H1 (cell line): ENCODE results near the gene ZNF804B. TPM values are rescaled to one million over a fixed set of nuclear protein-coding genes. Genes with fewer than 3 reads are reported as not detected.

Experiments used
- CTCF ChIA-PET: fragments of 300-600 bp; sonication (Branson Sonifier 250); formaldehyde crosslinking; loops from one replicate; lab custom pipeline; 2021; ENCODE audit not compliant: partially characterized antibody; lab: Charles Lee
- POLR2A ChIA-PET: fragments of 300-600 bp; sonication (Branson Sonifier 250); formaldehyde crosslinking; loops from one replicate; lab custom pipeline; 2021; ENCODE audit warnings: inconsistent platforms; ENCODE audit not compliant: partially characterized antibody; lab: Charles Lee
- DNase-seq, 2 experiments: peaks; one replicate each; pipeline versions ENCODE4 v3.0.0 to v3.0.0-alpha.2; 2010 to 2022; ENCODE audit warnings: low spot score in 2 of 2, low read depth in 1 of 2, mixed read lengths in 1 of 2
- FAIRE-seq: peaks from 2 replicates; lab custom pipeline; 2011; peaks lifted over from hg19 to GRCh38; lab: Jason Lieb, UNC
- H2AFZ ChIP-seq: 2 replicates; pipeline ENCODE4 v1.8.1; 2012; ENCODE audit warnings: low read length, inconsistent platforms
- H2AK5ac ChIP-seq: 2 replicates; pipeline ENCODE4 v1.6.1; 2013; ENCODE audit warnings: low read depth, low read length
- H2BK120ac ChIP-seq: replicated peaks from 2 replicates; pipeline ENCODE3; 2013; ENCODE audit warnings: low read depth, low read length, inconsistent platforms
- H2BK12ac ChIP-seq: 2 replicates; pipeline ENCODE4 v1.6.1; 2013; ENCODE audit warnings: low read depth, low read length
- H2BK15ac ChIP-seq: 2 replicates; pipeline ENCODE4 v1.6.1; 2013; ENCODE audit warnings: low read length
- H2BK20ac ChIP-seq: 2 replicates; pipeline ENCODE4 v1.6.1; 2013; ENCODE audit warnings: low read length
- H2BK5ac ChIP-seq: 2 replicates; pipeline ENCODE4 v1.6.1; 2013; ENCODE audit warnings: low read depth, low read length
- H3K14ac ChIP-seq: 2 replicates; pipeline ENCODE4 v1.6.1; 2013; ENCODE audit warnings: inconsistent platforms; ENCODE audit not compliant: insufficient read length
- H3K18ac ChIP-seq: 2 replicates; pipeline ENCODE4 v1.6.1; 2013; ENCODE audit warnings: low read length; ENCODE audit errors: extremely low read depth
- H3K23ac ChIP-seq: 2 replicates; pipeline ENCODE4 v1.6.1; 2013; ENCODE audit warnings: inconsistent platforms; ENCODE audit not compliant: insufficient read length
- H3K23me2 ChIP-seq: 2 replicates; pipeline ENCODE4 v1.6.1; 2013; ENCODE audit warnings: low read depth, low read length
- H3K27ac ChIP-seq: 2 replicates; pipeline ENCODE4 v1.6.1; 2011; ENCODE audit warnings: low read depth, low read length, inconsistent platforms
- H3K27me3 ChIP-seq, 4 experiments: replicated peaks in 1 of 4; 1 replicate in 1 of 4; 2 replicates in 3 of 4; pipeline versions ENCODE4 v1.6.1 to v1.8.1; 2011 to 2013; ENCODE audit warnings: low read length in 3 of 4, mild to moderate bottlenecking in 3 of 4, inconsistent platforms in 2 of 4, mixed read lengths in 2 of 4, moderate library complexity in 1 of 4; ENCODE audit not compliant: control insufficient read depth in 3 of 4, insufficient read depth in 3 of 4; ENCODE audit errors: extremely low read depth in 1 of 4
- H3K36me3 ChIP-seq, 4 experiments: 2 replicates each; pipeline versions ENCODE4 v1.6.1 to v1.8.1; 2011 to 2013; ENCODE audit warnings: mild to moderate bottlenecking in 4 of 4, low read length in 3 of 4, moderate library complexity in 2 of 4, control low read depth in 1 of 4, inconsistent platforms in 1 of 4; ENCODE audit not compliant: insufficient read depth in 4 of 4, control insufficient read depth in 2 of 4
- H3K4ac ChIP-seq: replicated peaks from 2 replicates; pipeline ENCODE3; 2013; ENCODE audit warnings: low read length, low read depth, mixed read lengths, inconsistent platforms; ENCODE audit not compliant: insufficient read length
- H3K4me1 ChIP-seq, 4 experiments: replicated peaks in 1 of 4; 1 replicate in 1 of 4; 2 replicates in 3 of 4; pipeline versions ENCODE4 v1.6.1 to v1.8.1; 2011 to 2013; ENCODE audit warnings: low read length in 3 of 4, inconsistent platforms in 2 of 4, mixed read lengths in 1 of 4; ENCODE audit not compliant: insufficient read depth in 4 of 4, control insufficient read depth in 3 of 4
- H3K4me2 ChIP-seq, 2 experiments: 2 replicates each; pipeline versions ENCODE4 v1.6.1 to v1.8.1; 2011 to 2013; ENCODE audit warnings: low read depth in 2 of 2, low read length in 2 of 2, control low read depth in 1 of 2, inconsistent platforms in 1 of 2, mild to moderate bottlenecking in 1 of 2; ENCODE audit not compliant: insufficient read depth in 1 of 2
- H3K4me3 ChIP-seq, 4 experiments: fragments of 200-600, 300-600 bp in 1 of 4; sonication (generic), shearing (Covaris generic), sonication (Bioruptor Twin) in 1 of 4; 2 replicates each; pipeline versions ENCODE4 v1.5.1 to v1.8.1; 2011 to 2016; ENCODE audit warnings: low read length in 4 of 4, low read depth in 3 of 4, control low read depth in 2 of 4, inconsistent platforms in 2 of 4, mild to moderate bottlenecking in 2 of 4, mixed read lengths in 1 of 4, moderate library complexity in 1 of 4; ENCODE audit not compliant: insufficient read depth in 2 of 4; ENCODE audit errors: extremely low read depth in 1 of 4
- H3K56ac ChIP-seq: replicated peaks from 2 replicates; pipeline ENCODE3; 2013; ENCODE audit warnings: low read depth, mild to moderate bottlenecking, mixed read lengths, low read length, inconsistent platforms; ENCODE audit not compliant: insufficient read length
- H3K79me1 ChIP-seq: 2 replicates; pipeline ENCODE4 v1.6.1; 2013; ENCODE audit warnings: low read depth, low read length, control low read depth
- H3K79me2 ChIP-seq, 2 experiments: 2 replicates each; pipeline versions ENCODE4 v1.6.1 to v1.8.1; 2012 to 2013; ENCODE audit warnings: low read length in 2 of 2, mild to moderate bottlenecking in 2 of 2, inconsistent platforms in 1 of 2; ENCODE audit not compliant: insufficient read depth in 2 of 2, control insufficient read depth in 1 of 2
- H3K9ac ChIP-seq, 4 experiments: replicated peaks in 1 of 4; 1 replicate in 1 of 4; 2 replicates in 3 of 4; pipeline versions ENCODE4 v1.6.1 to v1.8.1; 2011 to 2013; ENCODE audit warnings: low read depth in 3 of 4, low read length in 3 of 4, control low read depth in 2 of 4, mild to moderate bottlenecking in 2 of 4, moderate library complexity in 2 of 4, inconsistent platforms in 1 of 4; ENCODE audit errors: extremely low read depth in 1 of 4
- H3K9me3 ChIP-seq, 2 experiments: 2 replicates each; pipeline versions ENCODE4 v1.6.1 to v1.8.1; 2012 to 2013; ENCODE audit warnings: mild to moderate bottlenecking in 2 of 2, moderate library complexity in 2 of 2, control low read depth in 1 of 2, inconsistent platforms in 1 of 2, low read depth in 1 of 2, low read length in 1 of 2, mixed read lengths in 1 of 2; ENCODE audit not compliant: insufficient read depth in 2 of 2
- H4K20me1 ChIP-seq, 2 experiments: replicated peaks in 1 of 2; 2 replicates each; pipeline versions ENCODE3 to v1.8.1; 2011 to 2013; ENCODE audit warnings: inconsistent platforms in 2 of 2, low read length in 2 of 2, mild to moderate bottlenecking in 1 of 2; ENCODE audit not compliant: insufficient read depth in 2 of 2, control insufficient read depth in 1 of 2
- H4K5ac ChIP-seq: 2 replicates; pipeline ENCODE4 v1.6.1; 2013; ENCODE audit warnings: low read length, low read depth, mixed read lengths, inconsistent platforms; ENCODE audit not compliant: insufficient read length
- H4K8ac ChIP-seq: 2 replicates; pipeline ENCODE4 v1.8.0; 2013; ENCODE audit warnings: mild to moderate bottlenecking, moderate library complexity, low read length, inconsistent platforms; ENCODE audit not compliant: insufficient read depth; ENCODE audit errors: extremely low read depth
- H4K91ac ChIP-seq: replicated peaks from 2 replicates; pipeline ENCODE3; 2013; ENCODE audit warnings: low read length, mixed read lengths, inconsistent platforms; ENCODE audit not compliant: insufficient read length
- TCF12 ChIP-seq: IDR thresholded peaks from 2 replicates; pipeline ENCODE4 v1.6.1; 2011; ENCODE audit warnings: low read depth, mild to moderate bottlenecking, low read length
- TEAD4 ChIP-seq: IDR thresholded peaks from 2 replicates; pipeline ENCODE4 v1.6.1; 2012; ENCODE audit warnings: low read depth, low read length, inconsistent platforms, mixed read lengths
- polyA plus RNA-seq, 7 experiments: library from polyadenylated mRNA; depleted of rRNA in 3 of 7; stranded (reverse) in 5 of 7; unstranded in 2 of 7; fragments of >200 nt in 5 of 7; fragments of 200-250 nt in 2 of 7; gene quantifications; 1 replicate in 5 of 7; 2 replicates in 1 of 7; 4 replicates in 1 of 7; pipeline versions ENCODE4 v1.2.1 to v1.2.3, GENCODE V29; 2011 to 2013; ENCODE audit warnings: missing spikeins in 2 of 7, mixed read lengths in 2 of 7
- total RNA-seq: library from RNA; stranded (reverse); fragmentation: NEBNext Ultra II Directional; extraction: Animal tissue kit (Norgen Biotek cat#: 25700); gene quantifications from 2 replicates; pipeline ENCODE4 v1.2.1, GENCODE V29; 2021

The ZNF804B gene
- total and polyA plus RNA-seq, 2 of the 8 experiments (the other 6 are each of a cell fraction or from before 2014, with no cell fraction given): not detected

DNA sequence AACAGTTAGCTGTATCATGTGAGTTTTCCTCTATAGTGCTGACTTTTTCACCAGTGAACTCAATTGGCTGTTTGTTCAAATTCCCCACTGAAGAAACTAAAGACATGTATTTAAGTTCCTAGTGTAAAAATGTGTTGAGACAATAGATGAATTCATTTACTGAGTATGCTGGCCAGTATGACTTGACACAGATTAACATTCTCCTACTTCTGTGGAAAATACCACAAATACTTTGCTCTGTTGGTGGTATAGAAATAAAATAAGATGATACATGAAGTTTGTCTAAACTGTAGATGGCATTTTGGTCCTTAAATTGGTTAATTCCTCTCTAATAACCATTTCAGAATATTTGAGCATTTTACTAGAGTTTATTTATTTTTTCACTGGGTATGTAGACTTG is 263.7 kb downstream of the ZNF804B start:
- no peak overlapping the region for H2BK20ac ChIP-seq
- H3K27me3 ChIP-seq: no peaks in the 10 kb centered on the region
- H3K56ac ChIP-seq: no peak overlapping the region
- H3K4me1 ChIP-seq: 0 out of 7 replicates have a peak, but pooled peaks cover 0 to 3% (median 0%) of the 10 kb centered on the region in 4 experiments
- H2AK5ac ChIP-seq: no peak overlapping the region
- POLR2A ChIA-PET: no interaction called here
- H4K20me1 ChIP-seq: no peaks in the 10 kb centered on the region
- TF ChIP-seq TEAD4 (0 out of 2 replicates have a peak, but pooled peaks have one; percentile 33), TCF12 (no peak)
- TF ChIP-seq, all 59 proteins: peak for 1
- Histone ChIP-seq H2BK15ac (no peak overlapping the region), H3K23me2 (no peaks in the 10 kb centered on the region), H3K14ac (no peak overlapping the region), H4K5ac (no peak overlapping the region), H2BK5ac (no peak overlapping the region), H3K23ac (no peak overlapping the region), H3K9me3 (no peaks in the 10 kb centered on the region), H3K18ac (no peak overlapping the region), H3K4ac (no peak overlapping the region), H3K9ac (no peak overlapping the region), H3K27ac (no peak overlapping the region), H2BK12ac (no peak overlapping the region), H3K79me2 (no peaks in the 10 kb centered on the region), H4K91ac (no peak overlapping the region), H3K4me2 (no peak overlapping the region), H4K8ac (no peak overlapping the region), H2AFZ (no peak overlapping the region), H3K36me3 (no peaks in the 10 kb centered on the region; a peak in 1 of 8 replicates), H2BK120ac (no peak overlapping the region), H3K4me3 (no peak overlapping the region), H3K79me1 (no peaks in the 10 kb centered on the region)
- DNase-seq (no peak), FAIRE-seq (no peak)
- CTCF ChIA-PET: no interaction called here
